ENCODE measurements around the gene C11orf65.
"Not testable (repeated sequence)": the region's sequence is repeated elsewhere in the genome, so short reads cannot be mapped to it uniquely, and the experiment has no call there.

Gene C11orf65

DNA sequence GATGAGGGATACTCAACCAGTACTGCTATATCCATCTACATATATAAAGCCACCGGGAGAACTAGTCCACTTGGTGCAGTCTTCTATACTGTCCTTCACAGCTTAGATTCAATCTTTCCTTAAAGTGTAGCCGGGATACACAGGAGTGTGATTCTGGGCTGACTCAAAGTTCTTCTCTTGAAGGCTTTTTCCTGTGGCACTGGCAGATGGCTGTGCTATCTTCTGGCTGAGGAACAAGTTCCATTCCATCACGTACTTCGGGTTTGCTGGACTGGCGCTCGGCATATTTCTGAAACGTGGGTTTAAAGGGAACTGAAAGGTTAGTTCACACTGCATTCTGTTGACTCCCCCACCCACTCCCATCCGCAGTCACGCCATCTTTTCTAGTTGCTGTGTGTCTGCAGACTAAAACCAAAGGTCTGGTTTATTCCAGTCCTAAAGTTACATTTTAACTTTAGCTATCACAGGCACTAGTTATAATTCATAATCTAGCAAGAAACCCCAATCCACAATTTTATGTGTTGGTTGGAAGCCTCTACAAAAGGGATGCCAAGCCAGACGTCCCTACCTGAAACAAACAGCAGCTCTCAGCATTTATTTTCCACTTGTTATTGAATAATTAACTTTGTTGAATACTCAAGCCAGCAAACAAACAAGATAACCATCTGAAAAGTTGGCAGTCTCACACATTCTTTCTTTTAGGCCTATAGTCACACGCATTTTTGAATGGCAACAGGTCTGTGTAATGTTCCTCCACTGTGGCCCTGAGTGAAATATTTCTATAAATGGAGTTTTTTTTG is 7.5 kb upstream of the C11orf65 start:
- DNase-seq (ENCODE audit: low read depth in 4 of 4, low spot score in 1 of 4): no peak

DNA sequence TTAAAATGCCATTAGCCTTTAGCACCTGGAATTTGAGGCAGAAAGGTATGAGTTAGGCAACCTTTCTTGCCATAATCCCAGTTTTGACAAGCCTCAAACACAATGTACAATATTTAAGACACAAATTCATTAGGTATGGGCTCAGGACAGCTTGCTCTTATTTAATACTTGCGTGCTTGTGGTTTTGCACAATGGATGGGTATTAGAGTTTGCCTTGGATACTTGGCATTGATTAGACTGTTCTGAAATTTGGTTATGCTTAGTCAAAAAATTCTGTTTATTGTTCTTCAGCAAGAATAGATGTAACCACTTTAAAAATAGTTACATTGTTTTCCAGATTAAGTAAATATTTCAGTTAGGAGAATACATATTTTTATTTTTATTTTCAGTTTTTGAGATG is 5.4 kb upstream of the C11orf65 start:
- DNase-seq (ENCODE audit: low read depth in 4 of 4, low spot score in 1 of 4): no peak

DNA sequence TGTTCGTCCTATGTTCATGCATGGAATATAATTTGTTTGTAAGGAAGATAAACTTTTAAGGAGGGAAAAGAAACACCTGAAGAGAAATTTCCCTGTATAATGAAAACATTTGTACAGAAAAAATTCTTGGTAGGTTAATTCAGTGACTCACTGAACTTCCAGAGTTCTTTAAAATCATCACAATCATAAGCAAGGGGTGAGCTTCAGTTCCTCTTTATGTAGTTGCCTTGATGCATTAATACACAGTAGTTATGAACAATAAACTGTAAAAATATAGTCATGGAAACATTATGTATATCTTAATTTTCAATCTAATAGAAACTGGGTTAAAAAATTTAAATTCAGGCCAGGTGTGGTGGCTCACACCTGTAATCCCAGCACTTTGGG is 1.1 kb upstream of the C11orf65 start:
- DNase-seq (ENCODE audit: low read depth in 4 of 4, low spot score in 1 of 4): no peak

GRCh38 chr11:108466405-108466804 is 924 bp downstream of the C11orf65 start:
- no peak for DNase-seq (ENCODE audit: low read depth in 4 of 4, low spot score in 1 of 4)

GRCh38 chr11:108453207-108453835 is 14.0 kb downstream of the C11orf65 start:
- no peak for DNase-seq (ENCODE audit: low read depth in 4 of 4, low spot score in 1 of 4)

DNA sequence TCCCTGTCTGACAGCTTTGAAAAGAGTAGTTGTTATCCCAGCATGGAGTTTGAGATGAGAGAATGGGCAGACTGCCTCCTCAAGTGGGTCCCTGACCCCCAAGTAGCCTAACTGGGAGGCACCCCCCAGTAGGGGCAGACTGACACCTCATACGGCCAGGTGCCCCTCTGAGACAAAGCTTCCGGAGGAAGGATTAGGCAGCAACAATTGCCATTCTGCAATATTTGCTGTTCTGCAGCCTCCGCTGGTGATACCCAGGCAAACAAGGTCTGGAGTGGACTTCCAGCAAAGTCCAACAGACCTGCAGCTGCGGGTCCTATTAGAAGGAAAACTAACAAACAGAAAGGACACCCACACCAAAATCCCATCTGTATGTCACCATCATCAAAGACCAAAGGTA is 25.9 kb downstream of the C11orf65 start:
- DNase-seq (ENCODE audit: low read depth in 4 of 4, low spot score in 1 of 4): not testable (repeated sequence)

- DNase-seq (ENCODE audit: low read depth in 4 of 4, low spot score in 1 of 4): no peak
Observed at GRCh38 chr11:108436594-108436993, 30.7 kb downstream of the C11orf65 start.

DNA sequence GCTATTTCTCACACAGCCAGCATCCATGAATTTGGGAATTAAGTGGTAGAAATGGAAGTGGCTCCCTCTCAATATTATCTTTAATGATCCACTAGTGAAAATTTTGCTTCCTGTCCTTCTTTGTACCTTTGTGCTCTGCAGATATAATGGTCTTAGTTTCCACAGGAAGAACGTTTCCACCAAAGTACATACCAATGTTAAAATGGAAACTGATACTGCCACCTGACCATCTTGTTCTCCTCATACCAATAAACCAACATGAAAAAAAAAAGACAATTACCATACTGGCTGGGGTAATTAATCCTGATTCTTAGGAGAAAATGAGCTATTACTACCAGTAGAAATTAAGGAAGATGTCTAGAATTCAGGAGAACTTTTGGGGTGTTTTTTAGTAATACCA is 32.3 kb downstream of the C11orf65 start:
- no peak for DNase-seq (ENCODE audit: low read depth in 4 of 4, low spot score in 1 of 4)

DNA sequence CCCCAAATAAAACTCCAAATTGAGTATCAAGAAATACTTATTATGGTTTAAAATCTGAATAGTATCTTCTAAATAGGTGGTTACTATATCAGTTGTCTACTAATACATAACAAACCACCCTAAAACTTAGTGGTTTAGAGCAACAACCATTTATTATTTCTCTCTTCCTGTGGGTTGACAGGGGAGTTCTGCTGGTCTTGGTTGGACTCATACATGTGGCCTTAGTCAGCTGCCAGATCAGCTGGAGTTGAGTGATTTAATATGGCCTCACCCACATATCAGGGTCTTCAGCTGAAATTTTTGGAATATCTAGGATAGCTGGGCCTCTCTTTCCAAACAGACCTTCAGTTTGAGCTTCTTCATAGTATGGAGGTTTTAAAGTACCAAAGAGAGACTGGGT is 34.5 kb downstream of the C11orf65 start:
- no peak for DNase-seq (ENCODE audit: low read depth in 4 of 4, low spot score in 1 of 4)

- DNase-seq (ENCODE audit: low read depth in 4 of 4, low spot score in 1 of 4): no peak
Observed at GRCh38 chr11:108431997-108432396, 35.3 kb downstream of the C11orf65 start.

DNA sequence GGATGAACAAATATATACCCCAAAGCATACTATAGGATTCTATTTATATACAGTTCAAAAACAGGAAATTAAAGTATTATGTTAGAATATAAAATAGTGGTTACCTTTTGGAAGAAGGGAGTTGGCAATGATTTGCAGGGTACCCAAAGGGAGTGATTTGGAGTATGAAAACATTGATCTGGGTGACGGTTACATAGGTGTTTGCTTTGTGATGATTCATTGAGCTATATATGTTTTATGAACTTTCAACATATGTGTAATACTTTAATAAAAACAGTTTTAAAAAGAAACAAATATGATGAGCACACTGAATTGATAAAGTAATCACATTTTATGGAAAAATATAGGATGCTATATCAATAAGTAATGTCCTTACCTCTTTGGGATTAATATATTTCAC is 36.0 kb downstream of the C11orf65 start:
- no peak for DNase-seq (ENCODE audit: low read depth in 4 of 4, low spot score in 1 of 4)

- not testable (repeated sequence) for DNase-seq (ENCODE audit: low read depth in 4 of 4, low spot score in 1 of 4)
Observed at GRCh38 chr11:108417551-108417950, 49.8 kb downstream of the C11orf65 start.

DNA sequence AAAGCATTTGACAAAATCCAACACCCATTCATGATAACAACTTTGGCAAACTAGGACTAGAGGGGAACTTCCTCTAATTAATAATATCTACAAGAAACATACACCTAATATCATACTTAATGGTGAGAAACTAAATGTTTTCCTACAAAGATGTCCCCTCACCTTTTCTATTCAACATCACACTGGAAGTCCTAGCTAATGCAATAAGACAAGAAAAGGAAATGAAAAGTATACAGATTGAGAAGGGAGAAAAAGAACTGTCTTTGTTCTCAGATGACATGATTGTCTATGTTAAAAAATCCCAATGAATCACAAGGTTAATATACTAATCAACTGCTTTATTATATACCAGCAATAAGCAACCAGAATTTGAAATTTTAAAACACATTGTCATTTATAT is 52.4 kb downstream of the C11orf65 start:
- DNase-seq (ENCODE audit: low read depth in 4 of 4, low spot score in 1 of 4): no peak

- DNase-seq (ENCODE audit: low read depth in 4 of 4, low spot score in 1 of 4): no peak
Observed at GRCh38 chr11:108405706-108406105, 61.6 kb downstream of the C11orf65 start.

GRCh38 chr11:108403052-108403451 is 64.3 kb downstream of the C11orf65 start:
- no peak for DNase-seq (ENCODE audit: low read depth in 4 of 4, low spot score in 1 of 4)

GRCh38 chr11:108402241-108402640 is 65.1 kb downstream of the C11orf65 start:
- DNase-seq (ENCODE audit: low read depth in 4 of 4, low spot score in 1 of 4): no peak

DNA sequence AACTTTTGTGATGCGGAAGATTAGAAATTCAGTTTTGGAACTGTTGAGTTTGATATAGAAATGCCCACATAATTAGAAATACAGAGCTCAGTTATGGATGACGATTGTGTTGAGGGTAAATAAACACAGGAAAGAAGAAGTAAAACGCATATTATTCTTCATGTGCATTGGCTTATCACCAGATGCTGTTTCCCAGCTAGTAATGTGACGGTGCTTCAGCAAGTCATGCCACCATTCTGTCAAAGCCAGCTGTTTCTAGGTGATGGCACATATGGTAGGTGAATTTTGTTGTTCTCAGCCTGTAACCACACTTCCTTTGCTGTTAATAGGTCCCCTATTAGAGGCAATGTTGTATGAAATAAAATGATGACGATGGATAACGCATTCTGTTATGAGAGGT is 68.9 kb downstream of the C11orf65 start:
- no peak for DNase-seq (ENCODE audit: low read depth in 4 of 4, low spot score in 1 of 4)

DNA sequence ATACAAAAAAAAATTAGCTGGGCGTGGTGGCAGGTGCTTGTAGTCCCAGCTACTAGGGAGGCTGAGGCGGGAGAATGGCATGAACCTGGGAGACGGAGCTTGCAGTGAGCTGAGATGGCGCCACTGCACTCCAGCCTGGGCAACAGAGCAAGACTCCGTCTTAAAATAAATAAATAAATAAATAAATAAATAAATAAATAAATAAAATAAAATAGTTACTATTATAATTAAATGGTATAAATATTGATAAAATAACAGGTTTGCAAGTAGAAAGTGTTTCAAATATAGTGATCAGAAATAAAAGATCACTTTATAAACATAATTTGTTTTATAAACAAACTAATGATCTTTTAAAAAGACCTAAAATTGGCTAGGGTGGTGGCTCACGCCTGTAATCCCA is 70.7 kb downstream of the C11orf65 start:
- DNase-seq (ENCODE audit: low read depth in 4 of 4, low spot score in 1 of 4): not testable (repeated sequence)

DNA sequence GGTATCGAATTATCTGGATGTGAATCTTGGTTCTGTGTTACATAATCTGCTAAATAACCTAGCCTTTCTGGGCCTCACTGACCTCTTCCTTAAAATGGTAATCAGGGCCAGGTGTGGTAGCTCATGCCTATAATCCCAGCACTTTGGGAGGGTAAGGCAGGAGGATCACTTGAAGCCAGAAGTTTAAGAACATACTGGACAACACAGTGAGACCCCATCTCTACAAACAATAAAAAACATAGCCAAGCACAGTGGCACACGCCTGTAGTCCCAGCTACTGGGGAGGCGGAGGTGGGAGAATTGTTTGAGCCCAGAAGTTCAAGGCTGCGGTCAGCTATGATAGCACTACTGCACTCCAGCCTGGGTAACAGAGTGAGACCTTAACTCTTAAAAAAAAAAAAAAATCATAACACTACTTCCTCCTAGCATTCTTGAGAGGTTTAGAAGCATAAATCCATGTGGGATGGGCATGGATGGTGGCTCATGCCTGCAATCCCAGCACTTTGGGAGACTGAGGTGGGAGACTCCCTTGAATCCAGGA is 72.5 kb downstream of the C11orf65 start:
- DNase-seq (ENCODE audit: low read depth in 4 of 4, low spot score in 1 of 4): no peak

GRCh38 chr11:108393046-108393445 is 74.3 kb downstream of the C11orf65 start:
- no peak for DNase-seq (ENCODE audit: low read depth in 4 of 4, low spot score in 1 of 4)

DNA sequence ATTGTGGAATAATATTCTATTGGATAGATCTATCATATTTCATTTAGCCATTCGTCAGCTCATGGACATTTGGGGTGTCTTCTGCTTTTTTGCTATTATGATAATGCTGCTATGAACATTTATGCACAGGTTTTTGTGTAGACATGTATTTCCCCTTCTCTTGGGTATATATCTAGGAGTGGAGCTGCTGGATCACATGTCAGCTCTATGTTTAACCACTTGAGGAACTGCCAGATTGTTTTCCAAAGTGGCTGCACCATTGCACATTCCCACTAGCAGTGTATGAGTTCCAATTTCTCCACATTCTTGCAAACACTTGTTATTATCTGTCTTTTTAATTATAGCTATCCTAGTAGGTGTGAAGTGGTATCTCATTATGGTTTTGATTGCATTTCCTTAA is 75.0 kb downstream of the C11orf65 start:
- DNase-seq (ENCODE audit: low read depth in 4 of 4, low spot score in 1 of 4): no peak

- DNase-seq (ENCODE audit: low read depth in 4 of 4, low spot score in 1 of 4): no peak
Observed at GRCh38 chr11:108388576-108388975, 78.8 kb downstream of the C11orf65 start.

DNA sequence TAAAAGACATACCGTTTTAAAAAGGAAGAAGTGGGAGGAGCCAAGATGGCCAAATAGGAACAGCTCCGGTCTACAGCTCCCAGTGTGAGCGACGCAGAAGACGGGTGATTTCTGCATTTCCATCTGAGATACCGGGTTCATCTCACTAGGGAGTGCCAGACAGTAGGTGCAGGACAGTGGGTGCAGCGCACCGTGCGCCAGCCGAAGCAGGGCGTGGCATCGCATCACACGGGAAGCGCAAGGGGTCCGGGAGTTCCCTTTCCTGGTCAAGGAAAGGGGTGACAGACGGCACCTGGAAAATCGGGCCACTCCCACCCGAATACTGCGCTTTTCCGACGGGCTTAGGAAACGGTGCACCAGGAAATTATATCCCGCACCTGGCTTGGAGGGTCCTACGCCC is 93.8 kb downstream of the C11orf65 start:
- not testable (repeated sequence) for DNase-seq (ENCODE audit: low read depth in 4 of 4, low spot score in 1 of 4)

Data from stimulated activated CD4-positive, alpha-beta T cell treated with anti-CD3 and anti-CD28 coated beads, Interleukin-1b, Interleukin-23, amount 100 ng/mL, for 24 hours (primary cell).